Articular chondrocyte of knee joint (primary cell): ENCODE results near the gene KRT34. TPM values are rescaled to one million over a fixed set of nuclear protein-coding genes. Genes with fewer than 3 reads are reported as not detected.

Experiments used
- total RNA-seq: library from RNA; depleted of rRNA; stranded (reverse); fragments of >200 nt; gene quantifications from 2 replicates; pipeline ENCODE4 v1.2.3, GENCODE V29; 2012

Gene KRT34
- 0.13 TPM in 1 of 2 replicates, not detected in the other for total RNA-seq

GRCh38 chr17:41381943-41382342 lies at the start of gene KRT34:
Gene KRT34, minus strand, starts transcription at chr17:41382306. Its CDS starts 60 bp downstream, at chr17:41382246.

DNA sequence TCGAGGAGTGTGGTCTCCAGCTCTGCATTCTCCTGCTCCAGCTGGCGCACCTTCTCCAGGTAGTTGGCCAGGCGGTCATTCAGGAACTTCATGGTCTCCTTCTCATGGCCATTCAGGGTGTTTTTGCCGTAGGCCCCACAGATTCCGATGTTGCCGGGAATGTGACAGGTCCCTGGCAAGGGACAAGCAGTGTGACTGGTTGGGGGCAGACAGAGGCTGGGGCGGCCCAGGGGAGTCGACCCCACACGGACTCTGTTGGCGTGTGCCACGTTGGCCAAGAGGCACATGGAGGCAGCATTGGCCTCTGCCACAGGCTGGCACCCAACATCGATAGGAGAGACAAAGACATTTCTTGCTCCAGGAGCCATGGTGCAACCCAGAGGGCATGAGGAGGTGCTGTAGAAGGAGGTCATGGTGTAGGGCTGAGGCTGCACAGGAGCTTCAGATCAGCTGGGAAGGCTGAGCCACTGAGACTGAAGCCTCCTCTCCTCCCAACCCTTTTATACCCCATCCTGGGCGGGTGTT lies 42.1 kb upstream of the KRT34 start, which contains the start of gene KRT37:
TSS of gene KRT37 (minus strand) at position 475 of the 525 bp plus-strand sequence. CDS start at position 413, 62 bp downstream.

DNA sequence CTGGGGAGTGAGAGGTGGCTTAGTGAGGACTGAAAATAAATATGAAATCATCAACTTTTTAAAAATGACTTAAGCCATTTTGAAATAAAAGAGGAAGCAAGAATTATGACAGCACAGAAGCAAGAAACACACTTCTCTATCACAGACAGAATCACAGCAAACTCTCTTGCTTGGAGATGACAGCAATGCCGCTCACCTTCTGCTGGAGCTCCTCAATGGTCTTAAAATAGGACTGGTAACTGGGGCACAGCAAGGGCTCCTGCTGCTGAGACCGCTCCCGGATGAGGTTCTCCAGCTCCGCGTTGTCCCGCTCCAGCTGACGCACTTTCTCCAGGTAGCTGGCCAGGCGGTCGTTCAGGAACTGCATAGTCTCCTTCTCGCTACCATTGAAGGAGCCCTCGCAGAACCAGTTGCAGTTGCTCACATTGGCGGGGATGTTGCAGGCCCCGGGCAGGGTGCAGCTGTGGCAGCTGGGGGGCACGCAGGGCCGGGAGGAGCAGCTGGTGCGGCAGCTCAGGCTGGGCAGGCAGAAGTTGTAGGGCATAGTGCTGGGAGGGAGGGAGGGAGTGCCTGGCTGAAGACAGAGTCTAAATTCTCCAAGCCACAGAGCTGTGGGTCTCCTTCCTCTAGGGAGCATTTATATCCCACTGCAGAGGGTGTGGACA lies 15.0 kb upstream of the KRT34 start, which contains the start of gene KRT31:
TSS of gene KRT31 (minus strand) at position 613 of the 665 bp plus-strand sequence. CDS start at position 544, 69 bp downstream.

DNA sequence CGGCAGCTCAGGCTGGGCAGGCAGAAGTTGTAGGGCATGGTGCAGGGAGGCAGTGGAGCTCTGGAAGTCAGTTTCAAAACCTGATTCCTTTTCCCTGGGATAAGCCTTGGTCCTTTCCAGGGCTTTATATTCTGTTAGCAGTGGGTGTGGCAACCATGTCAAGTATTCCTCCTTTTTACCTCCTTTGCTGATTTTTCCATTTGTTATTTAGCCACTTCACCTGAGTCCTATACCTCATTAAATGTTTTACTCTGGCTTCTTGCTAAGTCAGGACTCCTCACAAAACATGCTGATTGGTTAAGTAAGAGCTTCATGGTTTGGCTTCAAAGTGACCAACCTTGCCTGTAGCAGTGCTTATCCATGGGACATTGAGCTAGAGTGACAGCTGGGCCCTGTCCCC lies 12.4 kb downstream of the KRT34 start, which contains the start of gene KRT33B:
TSS of gene KRT33B (minus strand) at position 101 of the 400 bp plus-strand sequence. CDS start at position 38, 63 bp downstream.

DNA sequence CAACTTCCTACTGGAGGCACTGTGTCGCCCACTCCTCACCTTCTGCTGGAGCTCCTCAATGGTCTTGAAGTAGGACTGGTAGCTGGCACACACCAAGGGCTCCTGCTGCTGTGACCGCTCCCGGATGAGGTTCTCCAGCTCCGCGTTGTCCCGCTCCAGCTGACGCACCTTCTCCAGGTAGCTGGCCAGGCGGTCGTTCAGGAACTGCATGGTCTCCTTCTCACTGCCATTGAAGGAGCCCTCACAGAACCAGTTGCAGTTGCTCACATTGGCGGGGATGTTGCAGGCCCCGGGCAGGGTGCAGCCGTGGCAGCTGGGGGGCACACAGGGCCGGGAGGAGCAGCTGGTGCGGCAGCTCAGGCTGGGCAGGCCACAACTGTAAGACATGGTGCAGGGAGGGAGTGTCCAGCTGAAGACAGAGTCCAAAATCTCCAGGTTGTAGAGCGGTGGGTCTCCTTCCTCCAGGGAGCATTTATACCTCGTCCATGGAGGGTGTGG lies 31.7 kb downstream of the KRT34 start, which contains the start of gene KRT33A:
TSS of gene KRT33A (minus strand) at position 448 of the 498 bp plus-strand sequence. CDS start at position 387, 61 bp downstream.

Other genes with a start within 250 kb of the KRT34 start
- not detected in 2 replicates for gene KRTAP4-6, start 241.8 kb downstream of the KRT34 start, total RNA-seq
- not detected in 2 replicates for gene KRTAP4-5, start 232.5 kb downstream of the KRT34 start, total RNA-seq
- not detected in 2 replicates for gene KRTAP4-4, start 221.6 kb downstream of the KRT34 start, total RNA-seq
- gene KRTAP4-3, start 214.1 kb downstream of the KRT34 start, total RNA-seq = not detected in 2 replicates
- not detected in 2 replicates for gene KRTAP4-2, start 204.1 kb downstream of the KRT34 start, total RNA-seq
- not detected in 2 replicates for gene KRTAP4-1, start 197.4 kb downstream of the KRT34 start, total RNA-seq
- gene KRTAP9-1, start 192.4 kb downstream of the KRT34 start, total RNA-seq = not detected in 2 replicates
- gene KRTAP9-2, start 155.7 kb downstream of the KRT34 start, total RNA-seq = not detected in 2 replicates
- gene KRTAP9-3, start 149.9 kb downstream of the KRT34 start, total RNA-seq = not detected in 2 replicates
- not detected in 2 replicates for gene KRTAP9-8, start 144.3 kb downstream of the KRT34 start, total RNA-seq
- gene KRTAP9-4, start 132.6 kb downstream of the KRT34 start, total RNA-seq = not detected in 2 replicates
- not detected in 2 replicates for gene KRTAP9-9, start 126.9 kb downstream of the KRT34 start, total RNA-seq
- gene KRTAP9-6, start 116.9 kb downstream of the KRT34 start, total RNA-seq = not detected in 2 replicates
- not detected in 2 replicates for gene KRTAP9-7, start 106.6 kb downstream of the KRT34 start, total RNA-seq
- gene KRTAP29-1, start 79.5 kb downstream of the KRT34 start, total RNA-seq = not detected in 2 replicates
- gene KRTAP16-1, start 73.0 kb downstream of the KRT34 start, total RNA-seq = not detected in 2 replicates
- not detected in 2 replicates for gene KRTAP17-1, start 66.6 kb downstream of the KRT34 start, total RNA-seq
- gene KRT33A, start 31.5 kb downstream of the KRT34 start, total RNA-seq = not detected in 2 replicates
- not detected in 2 replicates for gene KRT33B, start 12.5 kb downstream of the KRT34 start, total RNA-seq
- not detected in 2 replicates for gene KRT31, start 15.3 kb upstream of the KRT34 start, total RNA-seq
- gene KRT37, start 42.3 kb upstream of the KRT34 start, total RNA-seq = not detected in 2 replicates
- not detected in 2 replicates for gene KRT38, start 58.7 kb upstream of the KRT34 start, total RNA-seq
- not detected in 2 replicates for gene KRT32, start 85.1 kb upstream of the KRT34 start, total RNA-seq
- gene KRT35, start 98.8 kb upstream of the KRT34 start, total RNA-seq = not detected in 2 replicates
- gene KRT36, start 107.6 kb upstream of the KRT34 start, total RNA-seq = not detected in 2 replicates
- not detected in 2 replicates for gene KRT13, start 123.3 kb upstream of the KRT34 start, total RNA-seq
- gene KRT15, start 136.6 kb upstream of the KRT34 start, total RNA-seq = 0.11 TPM in 1 of 2 replicates, not detected in the other
- gene KRT19, start 146.0 kb upstream of the KRT34 start, total RNA-seq = 0.26 and 1.6 TPM in 2 replicates
- gene KRT9, start 189.8 kb upstream of the KRT34 start, total RNA-seq = not detected in 2 replicates
- gene KRT14, start 204.6 kb upstream of the KRT34 start, total RNA-seq = 0.78 and 1.6 TPM in 2 replicates
- gene KRT16, start 230.5 kb upstream of the KRT34 start, total RNA-seq = 2.7 and 4.1 TPM in 2 replicates
- 1.7 and 3.7 TPM in 2 replicates for gene KRT17, start 242.3 kb upstream of the KRT34 start, total RNA-seq